NCI-H526 treated with DMSO at 0.1 percent for 48 hours (cell line): Measurements from ENCODE around the gene C2orf42.
"Not testable (repeated sequence)": the region's sequence is repeated elsewhere in the genome, so short reads cannot be mapped to it uniquely, and the experiment has no call there.

ENCODE experiments used
- DNase-seq: peaks from one replicate; lab custom pipeline; 2025; lab: John Stamatoyannopoulos, UW

Gene C2orf42

GRCh38 chr2:70131344-70132143 lies 59.3 kb downstream of the C2orf42 start:
- not testable (repeated sequence) for DNase-seq

- no peak for DNase-seq
These were observed 62.8 kb downstream of the C2orf42 start for GRCh38 chr2:70128005-70128404.

GRCh38 chr2:70126413-70126812 lies 64.4 kb downstream of the C2orf42 start:
- no peak for DNase-seq

GRCh38 chr2:70125498-70125898 lies 65.3 kb downstream of the C2orf42 start:
- no peak for DNase-seq

GRCh38 chr2:70124983-70125480 lies 65.8 kb downstream of the C2orf42 start:
- peak; percentile 51 for DNase-seq

- no peak for DNase-seq
These were observed 67.0 kb downstream of the C2orf42 start for GRCh38 chr2:70123829-70124116.

GRCh38 chr2:70123051-70123828 lies 67.6 kb downstream of the C2orf42 start:
- DNase-seq, result no peak

GRCh38 chr2:70122470-70122869 lies 68.3 kb downstream of the C2orf42 start:
- DNase-seq, result no peak

GRCh38 chr2:70121627-70122372 lies 69.0 kb downstream of the C2orf42 start:
- DNase-seq, result no peak

GRCh38 chr2:70118798-70119454 lies 71.9 kb downstream of the C2orf42 start:
- DNase-seq, result peak; percentile 84

- DNase-seq, result peak; percentile 67
These were observed 73.8 kb downstream of the C2orf42 start for GRCh38 chr2:70116936-70117552.

GRCh38 chr2:70115646-70116442 lies 75.0 kb downstream of the C2orf42 start:
- peak; percentile 52 for DNase-seq

GRCh38 chr2:70113359-70114070 lies 77.3 kb downstream of the C2orf42 start:
- no peak for DNase-seq

GRCh38 chr2:70111752-70112591 lies 78.8 kb downstream of the C2orf42 start:
- DNase-seq, result no peak

- not testable (repeated sequence) for DNase-seq
These were observed 80.4 kb downstream of the C2orf42 start for GRCh38 chr2:70110397-70110796.

- DNase-seq, result not testable (repeated sequence)
These were observed 84.7 kb downstream of the C2orf42 start for GRCh38 chr2:70106138-70106537.

- DNase-seq, result peak; percentile 31
These were observed 86.3 kb downstream of the C2orf42 start for GRCh38 chr2:70104231-70105111.

GRCh38 chr2:70103531-70104061 lies 87.2 kb downstream of the C2orf42 start:
- no peak for DNase-seq
